DND-41 (cell line): ENCODE results near the gene DCTD.

Source experiments
- ATAC-seq: fragments of 200-7000 bp; cut with Tn5 transposase; 3 replicates; pipeline ENCODE4 v1.9.1; 2021; ENCODE audit warnings: low read depth; ENCODE audit not compliant: insufficient read depth
- DNase-seq: peaks from one replicate; pipeline ENCODE4 v3.0.0-alpha.2; 2020
- H2AFZ ChIP-seq: 2 replicates; pipeline ENCODE4 v1.6.0; 2012; ENCODE audit warnings: low read depth, low read length
- H3K27ac ChIP-seq: 2 replicates; pipeline ENCODE4 v1.5.1; 2012; ENCODE audit warnings: low read length, inconsistent platforms
- H3K27me3 ChIP-seq: fragments of 200-600 bp; sonication (generic); 2 replicates; pipeline ENCODE4 v1.6.0; 2012; ENCODE audit warnings: low read length, mild to moderate bottlenecking, inconsistent platforms; ENCODE audit not compliant: insufficient read depth, poor library complexity
- H3K36me3 ChIP-seq: 2 replicates; pipeline ENCODE4 v1.5.1; 2012; ENCODE audit warnings: low read length, inconsistent platforms; ENCODE audit not compliant: insufficient read depth
- H3K4me1 ChIP-seq: 2 replicates; pipeline ENCODE4 v1.5.1; 2012; ENCODE audit warnings: mild to moderate bottlenecking, low read length; ENCODE audit not compliant: insufficient read depth
- H3K4me2 ChIP-seq: 2 replicates; pipeline ENCODE4 v1.6.0; 2012; ENCODE audit warnings: mild to moderate bottlenecking, moderate library complexity, low read length, inconsistent platforms; ENCODE audit not compliant: insufficient read depth
- H3K4me3 ChIP-seq, 2 experiments: fragments of 200-600 bp in 1 of 2; shearing (Covaris generic) in 1 of 2; 2 replicates each; pipeline ENCODE4 v1.5.1; 2012 to 2016; ENCODE audit warnings: inconsistent platforms in 2 of 2, low read length in 2 of 2, mild to moderate bottlenecking in 2 of 2, low read depth in 1 of 2, moderate library complexity in 1 of 2
- H3K79me2 ChIP-seq: 2 replicates; pipeline ENCODE4 v1.6.0; 2012; ENCODE audit warnings: low read length, inconsistent platforms; ENCODE audit not compliant: insufficient read depth
- H3K9ac ChIP-seq: 2 replicates; pipeline ENCODE4 v1.6.0; 2012; ENCODE audit warnings: low read depth, mild to moderate bottlenecking, inconsistent platforms, low read length, moderate library complexity
- H3K9me3 ChIP-seq: 2 replicates; pipeline ENCODE4 v1.5.1; 2012; ENCODE audit warnings: low read length, moderate library complexity, mild to moderate bottlenecking, inconsistent platforms; ENCODE audit not compliant: insufficient read depth, severe bottlenecking
- H4K20me1 ChIP-seq: 2 replicates; pipeline ENCODE4 v1.6.0; 2012; ENCODE audit warnings: low read length; ENCODE audit not compliant: insufficient read depth
- CTCF ChIP-seq: IDR thresholded peaks from 2 replicates; pipeline ENCODE4 v1.5.1; 2012; ENCODE audit warnings: borderline replicate concordance, low read length, moderate library complexity, mild to moderate bottlenecking; ENCODE audit not compliant: poor library complexity, severe bottlenecking; ENCODE audit errors: extremely low read depth
- EZH2 ChIP-seq: IDR thresholded peaks from 3 replicates; pipeline ENCODE4 v1.6.1; 2012; ENCODE audit warnings: borderline replicate concordance, low read depth, mild to moderate bottlenecking, moderate library complexity, low read length, inconsistent platforms; ENCODE audit not compliant: severe bottlenecking

The DCTD gene

DNA sequence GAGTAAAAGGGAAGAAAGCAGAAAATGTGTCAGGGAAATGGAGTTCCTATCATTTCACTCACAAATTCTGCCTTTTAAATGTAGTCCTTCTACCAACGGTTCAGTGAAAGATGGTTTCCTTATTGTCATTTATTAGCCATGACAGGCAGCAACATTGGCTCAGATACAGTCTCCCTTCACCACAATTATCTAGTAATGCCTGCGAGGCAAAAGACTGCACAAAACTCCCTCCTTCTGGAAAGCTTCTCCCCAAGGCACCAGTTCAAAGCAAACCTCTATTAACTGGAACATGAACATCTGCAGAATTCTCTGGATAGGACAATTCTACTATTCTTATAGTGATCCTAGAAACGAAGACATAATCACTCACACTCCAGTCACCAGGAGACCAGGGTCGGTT, 28.3 kb downstream of the DCTD start:
- Histone ChIP-seq H3K27ac (no peak overlapping the region), H4K20me1 (no peaks in the 10 kb centered on the region; the same call in 1 of the 2 replicates), H3K4me1 (no peaks in the 10 kb centered on the region), H3K36me3 (peaks cover 96% of the 10 kb centered on the region), H3K79me2 (no peaks in the 10 kb centered on the region), H3K4me3 (no peak overlapping the region), H3K9me3 (peaks cover 15% of the 10 kb centered on the region), H3K27me3 (no peaks in the 10 kb centered on the region), H3K9ac (no peak overlapping the region), H3K4me2 (no peak overlapping the region), H2AFZ (no peak overlapping the region)
- DNase-seq (no peak), ATAC-seq (no peak)
- TF ChIP-seq CTCF (no peak), EZH2 (no peak)

DNA sequence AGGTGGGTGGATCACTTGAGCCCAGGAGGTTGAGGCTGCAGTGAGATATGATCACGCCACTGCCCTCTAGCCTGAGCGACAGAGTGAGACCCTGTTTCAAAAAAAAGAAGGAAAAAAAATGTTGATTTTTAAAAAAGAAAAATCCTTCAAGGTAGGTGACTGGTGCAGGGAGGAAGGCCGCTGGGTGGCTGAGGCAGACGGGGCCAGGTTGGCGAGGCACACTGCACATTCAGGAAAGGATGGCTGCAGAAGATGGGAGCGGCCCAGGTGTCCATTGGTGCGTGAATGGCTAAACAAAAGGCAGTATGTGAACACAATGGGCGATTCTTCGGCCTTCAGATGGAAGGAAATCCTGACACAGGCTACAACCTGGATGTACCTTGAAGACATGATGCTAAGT, 30.4 kb downstream of the DCTD start:
- H2AFZ ChIP-seq = no peak overlapping the region
- no peak overlapping the region for H3K27ac ChIP-seq
- no peaks in the 10 kb centered on the region for H4K20me1 ChIP-seq
- H3K4me3 ChIP-seq = no peak overlapping the region
- H3K27me3 ChIP-seq = no peaks in the 10 kb centered on the region
- DNase-seq (no peak), ATAC-seq (no peak)
- peaks cover 17% of the 10 kb centered on the region for H3K9me3 ChIP-seq
- H3K4me2 ChIP-seq = no peak overlapping the region
- no peaks in the 10 kb centered on the region for H3K79me2 ChIP-seq
- no peak overlapping the region for H3K9ac ChIP-seq
- TF ChIP-seq EZH2 (no peak), CTCF (no peak)
- H3K4me1 ChIP-seq = no peaks in the 10 kb centered on the region
- peaks cover 91% of the 10 kb centered on the region for H3K36me3 ChIP-seq

GRCh38 chr4:182886205-182886604, 31.0 kb downstream of the DCTD start:
- Histone ChIP-seq H3K4me2 (no peak overlapping the region), H3K27ac (no peak overlapping the region), H3K9ac (no peak overlapping the region), H2AFZ (no peak overlapping the region), H3K27me3 (no peaks in the 10 kb centered on the region), H4K20me1 (no peaks in the 10 kb centered on the region), H3K4me1 (no peaks in the 10 kb centered on the region), H3K79me2 (no peaks in the 10 kb centered on the region), H3K9me3 (peaks cover 17% of the 10 kb centered on the region), H3K4me3 (no peak overlapping the region), H3K36me3 (peaks cover 87% of the 10 kb centered on the region)
- DNase-seq (no peak), ATAC-seq (no peak)
- TF ChIP-seq EZH2 (no peak), CTCF (no peak)

DNA sequence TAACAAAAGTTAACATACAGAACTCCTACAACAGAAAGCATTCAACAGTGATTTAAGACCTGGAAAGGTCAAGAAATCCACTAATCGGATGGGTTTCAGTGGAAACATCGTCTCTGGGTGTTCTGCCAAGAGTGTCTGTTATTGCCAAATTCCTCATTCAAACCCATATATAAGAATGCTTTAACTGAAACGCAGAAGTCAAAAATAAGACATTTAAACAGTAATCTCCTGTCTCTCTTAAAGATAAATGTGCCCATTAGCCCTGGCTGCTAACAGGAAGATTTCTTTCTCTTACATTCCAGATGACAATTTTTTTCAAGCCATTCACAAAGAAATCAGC, 31.5 kb downstream of the DCTD start:
- DNase-seq = no peak
- Histone ChIP-seq H3K36me3 (peaks cover 87% of the 10 kb centered on the region), H3K9ac (no peak overlapping the region), H3K79me2 (no peaks in the 10 kb centered on the region), H3K4me1 (no peaks in the 10 kb centered on the region), H2AFZ (no peak overlapping the region), H3K27ac (no peak overlapping the region), H4K20me1 (no peaks in the 10 kb centered on the region), H3K9me3 (peaks cover 17% of the 10 kb centered on the region), H3K27me3 (no peaks in the 10 kb centered on the region), H3K4me3 (no peak overlapping the region), H3K4me2 (no peak overlapping the region)
- TF ChIP-seq CTCF (no peak), EZH2 (no peak)
- no peak for ATAC-seq
